CD14-positive monocyte (primary cell): ENCODE results near the gene ACTR2. TPM values are rescaled to one million over a fixed set of nuclear protein-coding genes. Genes with fewer than 3 reads are reported as not detected.

Experiments
- DNase-seq, 3 donors: peaks; one replicate each; pipeline ENCODE4 v3.0.0-alpha.2; 2011 to 2022
- H2AFZ ChIP-seq: 2 replicates; pipeline ENCODE4 v1.6.0; 2012; ENCODE audit warnings: mild to moderate bottlenecking, low read depth, low read length, inconsistent platforms; ENCODE audit not compliant: insufficient read depth, poor library complexity, severe bottlenecking
- H3K27ac ChIP-seq, 2 donors: 1 replicate in 1 of 2; 2 replicates in 1 of 2; pipeline ENCODE4 v1.5.1; 2012 to 2013; ENCODE audit warnings: low read length in 2 of 2, control low read depth in 1 of 2, inconsistent platforms in 1 of 2, low read depth in 1 of 2, mild to moderate bottlenecking in 1 of 2
- H3K27me3 ChIP-seq, 2 donors: one replicate each; pipeline versions ENCODE4 v1.6.0 to v1.6.1; 2011 to 2013; ENCODE audit warnings: low read length in 2 of 2; ENCODE audit not compliant: control insufficient read depth in 2 of 2, insufficient read depth in 2 of 2
- H3K36me3 ChIP-seq, 2 donors: replicated peaks in 1 of 2; 1 replicate in 1 of 2; 2 replicates in 1 of 2; pipeline versions ENCODE4 v1.5.1 to v1.6.1; 2012 to 2013; ENCODE audit warnings: low read length in 2 of 2, control low read depth in 1 of 2, inconsistent platforms in 1 of 2, mild to moderate bottlenecking in 1 of 2; ENCODE audit not compliant: insufficient read depth in 2 of 2, control insufficient read depth in 1 of 2
- H3K4me1 ChIP-seq, 2 donors: 1 replicate in 1 of 2; 2 replicates in 1 of 2; pipeline versions ENCODE4 v1.5.1 to v1.6.1; 2012 to 2013; ENCODE audit warnings: low read length in 2 of 2, control low read depth in 1 of 2, inconsistent platforms in 1 of 2, mild to moderate bottlenecking in 1 of 2, moderate library complexity in 1 of 2; ENCODE audit not compliant: insufficient read depth in 2 of 2, control insufficient read depth in 1 of 2
- H3K4me2 ChIP-seq: replicated peaks from 2 replicates; pipeline ENCODE3; 2012; ENCODE audit warnings: low read length, moderate library complexity, mild to moderate bottlenecking; ENCODE audit not compliant: poor library complexity, severe bottlenecking; ENCODE audit errors: extremely low read depth
- H3K4me3 ChIP-seq, 3 experiments: fragments of 200-600 bp in 1 of 3; sonication (generic) in 1 of 3; replicated peaks in 1 of 3; 1 replicate in 2 of 3; 2 replicates in 1 of 3; pipeline ENCODE4 v1.5.1; 2011 to 2013; ENCODE audit warnings: low read length in 3 of 3, mild to moderate bottlenecking in 3 of 3, control low read depth in 2 of 3, low read depth in 2 of 3, inconsistent platforms in 1 of 3, moderate library complexity in 1 of 3
- H3K79me2 ChIP-seq: 2 replicates; pipeline ENCODE4 v1.6.0; 2012; ENCODE audit warnings: mild to moderate bottlenecking, control low read depth, inconsistent platforms, low read length, moderate library complexity; ENCODE audit not compliant: insufficient read depth
- H3K9ac ChIP-seq: 2 replicates; pipeline ENCODE4 v1.6.0; 2017; ENCODE audit warnings: low read length, mild to moderate bottlenecking; ENCODE audit not compliant: insufficient read depth, poor library complexity, severe bottlenecking
- H3K9me3 ChIP-seq, 2 donors: replicated peaks in 1 of 2; 1 replicate in 1 of 2; 2 replicates in 1 of 2; pipeline versions ENCODE4 v1.5.1 to v1.6.1; 2012 to 2013; ENCODE audit warnings: low read length in 2 of 2, control low read depth in 1 of 2; ENCODE audit not compliant: control insufficient read depth in 1 of 2, insufficient read depth in 1 of 2
- H4K20me1 ChIP-seq: 2 replicates; pipeline ENCODE4 v1.6.0; 2012; ENCODE audit warnings: mild to moderate bottlenecking, low read length, control low read depth, moderate library complexity; ENCODE audit not compliant: insufficient read depth
- H3K27ac Mint-ChIP-seq, 7 donors: one replicate each; pipeline ENCODE4 v1.8.0; 2020; ENCODE audit warnings: mild to moderate bottlenecking in 7 of 7, mixed read lengths in 7 of 7, moderate library complexity in 6 of 7, inconsistent platforms in 2 of 7
- H3K27me3 Mint-ChIP-seq, 3 donors: one replicate each; pipeline ENCODE4 v1.8.0; 2021 to 2022; ENCODE audit warnings: low read depth in 3 of 3, mild to moderate bottlenecking in 3 of 3, mixed read lengths in 3 of 3, moderate library complexity in 3 of 3, inconsistent platforms in 1 of 3
- H3K36me3 Mint-ChIP-seq, 2 donors: one replicate each; pipeline ENCODE4 v1.8.0; 2020; ENCODE audit warnings: mixed read lengths in 2 of 2, inconsistent platforms in 1 of 2, mild to moderate bottlenecking in 1 of 2
- H3K4me1 Mint-ChIP-seq: one replicate; pipeline ENCODE4 v1.8.0; 2020; ENCODE audit warnings: mild to moderate bottlenecking, mixed read lengths
- H3K4me3 Mint-ChIP-seq, 2 donors: one replicate each; pipeline ENCODE4 v1.8.0; 2020; ENCODE audit warnings: mild to moderate bottlenecking in 2 of 2, mixed read lengths in 2 of 2, moderate library complexity in 1 of 2
- H3K9me3 Mint-ChIP-seq, 7 donors: one replicate each; pipeline ENCODE4 v1.8.0; 2020 to 2022; ENCODE audit warnings: mixed read lengths in 7 of 7, mild to moderate bottlenecking in 6 of 7, moderate library complexity in 6 of 7, inconsistent platforms in 2 of 7
- CTCF ChIP-seq: fragments of 200-600 bp; IDR thresholded peaks from one replicate; pipeline ENCODE4 v1.8.0; 2022; ENCODE audit warnings: antibody characterized with exemption, mild to moderate bottlenecking
- WGBS: methylation state at CpG from one replicate; pipeline ENCODE4 v1.1.5; 2013; ENCODE audit warnings: missing lambda C conversion rate; ENCODE audit not compliant: insufficient coverage; 5-methylcytosine and 5-hydroxymethylcytosine counted together
- intact Hi-C, 2 donors: fragments of 100-400 bp; cut with micrococcal nuclease; formaldehyde crosslinking; loops; one replicate each; pipeline versions ENCODE4 v1.15.0 to v1.15.1; 2023
- polyA plus RNA-seq, 3 donors: library from polyadenylated mRNA; depleted of rRNA in 1 of 3; unstranded in 2 of 3; stranded (reverse) in 1 of 3; fragments of 300-500 nt in 2 of 3; fragments of >200 nt in 1 of 3; fragmentation: Illumina TruSeq in 2 of 3; gene quantifications; 1 replicate in 2 of 3; 2 replicates in 1 of 3; pipeline ENCODE4 v1.2.3, GENCODE V29; 2012 to 2021

Gene ACTR2
- polyA plus RNA-seq, 3 donors: 88.7 to 560 (median 342) TPM

GRCh38 chr2:65265671-65266045 lies 38.0 kb downstream of the ACTR2 start:
- H3K4me1 ChIP-seq: no peaks in the 10 kb centered on the region
- H2AFZ ChIP-seq: no peak overlapping the region
- H3K79me2 ChIP-seq: peaks cover 56% of the 10 kb centered on the region
- Mint-ChIP-seq H3K36me3 (peaks cover 74 to 94% of the 10 kb centered on the region in 2 donors), H3K27ac (no peak overlapping the region), H3K9me3 (no peaks in the 10 kb centered on the region), H3K4me3 (no peak overlapping the region), H3K4me1 (no peaks in the 10 kb centered on the region), H3K27me3 (peaks cover 0 to 2% (median 0%) of the 10 kb centered on the region in 3 donors)
- no peak overlapping the region for H3K27ac ChIP-seq
- H4K20me1 ChIP-seq: peaks cover 99% of the 10 kb centered on the region
- no peaks in the 10 kb centered on the region for H3K9me3 ChIP-seq
- H3K36me3 ChIP-seq: peaks cover 79 to 98% of the 10 kb centered on the region in 2 donors
- no peaks in the 10 kb centered on the region for H3K27me3 ChIP-seq
- no peak overlapping the region for H3K9ac ChIP-seq
- intact Hi-C loops: loop anchor here (5.0 to 10.0 kb wide), 4 partner anchors 169 to 307 kb away; partner anchors contain the start of gene SPRED2 (in 1 of the 2)
- no peak for TF ChIP-seq CTCF
- no peak overlapping the region for H3K4me3 ChIP-seq
- no peak for DNase-seq
- H3K4me2 ChIP-seq: no peak overlapping the region

- Histone ChIP-seq H3K4me1 (no peaks in the 10 kb centered on the region), H3K27ac (peak overlapping the region in 1 of 2 donors; percentile 53), H3K4me2 (no peak overlapping the region), H3K36me3 (peaks cover 81 to 96% of the 10 kb centered on the region in 2 donors), H3K4me3 (no peak overlapping the region), H4K20me1 (peaks cover 97% of the 10 kb centered on the region), H3K27me3 (no peaks in the 10 kb centered on the region), H3K9ac (no peak overlapping the region), H3K79me2 (peaks cover 43% of the 10 kb centered on the region), H3K9me3 (no peaks in the 10 kb centered on the region), H2AFZ (no peak overlapping the region)
- DNase-seq: no peak
- intact Hi-C loops: loop anchor here (5.0 to 10.0 kb wide), 4 partner anchors 168 to 305 kb away; partner anchors contain the start of gene SPRED2 (in 1 of the 2)
- H3K4me1 Mint-ChIP-seq: no peaks in the 10 kb centered on the region
- no peak for TF ChIP-seq CTCF
- peak overlapping the region in 2 of 7 donors; percentile 24 to 47 for H3K27ac Mint-ChIP-seq
- no peaks in the 10 kb centered on the region for H3K9me3 Mint-ChIP-seq
- peaks cover 71 to 93% of the 10 kb centered on the region in 2 donors for H3K36me3 Mint-ChIP-seq
- peaks cover 0 to 2% (median 0%) of the 10 kb centered on the region in 3 donors for H3K27me3 Mint-ChIP-seq
- WGBS: no CpG with 5 or more reads among the region's 1 CpG
- no peak overlapping the region for H3K4me3 Mint-ChIP-seq
These were observed 39.4 kb downstream of the ACTR2 start for GRCh38 chr2:65267008-65267407.
